Kidney (tissue), 14 donors: ENCODE results near the gene TSPAN32. TPM values are rescaled to one million over a fixed set of nuclear protein-coding genes. Genes with fewer than 3 reads are reported as not detected.

Experiments used
- DNase-seq, 5 donors: peaks; one replicate each; pipeline ENCODE4 v3.0.0-alpha.2; 2013 to 2020
- FAIRE-seq: peaks from 2 replicates; lab custom pipeline; 2012; peaks lifted over from hg19 to GRCh38; lab: Jason Lieb, UNC
- H3K27ac ChIP-seq, 2 donors: one replicate each; pipeline ENCODE4 v1.7.0; 2013; ENCODE audit warnings: low read depth in 2 of 2, low read length in 2 of 2, inconsistent platforms in 1 of 2
- H3K27me3 ChIP-seq: one replicate; pipeline ENCODE4 v1.7.1; 2013; ENCODE audit warnings: low read length, inconsistent platforms; ENCODE audit not compliant: control insufficient read depth, insufficient read depth
- H3K36me3 ChIP-seq, 3 donors: one replicate each; pipeline versions ENCODE4 v1.7.0 to v1.7.1; 2013; ENCODE audit warnings: low read length in 3 of 3, control low read depth in 1 of 3, inconsistent platforms in 1 of 3; ENCODE audit not compliant: insufficient read depth in 3 of 3, control insufficient read depth in 2 of 3
- H3K4me1 ChIP-seq, 3 donors: one replicate each; pipeline versions ENCODE4 v1.7.0 to v1.7.1; 2013; ENCODE audit warnings: low read length in 3 of 3, inconsistent platforms in 1 of 3, low read depth in 1 of 3; ENCODE audit not compliant: control insufficient read depth in 2 of 3, insufficient read depth in 2 of 3
- H3K4me3 ChIP-seq, 3 donors: one replicate each; pipeline versions ENCODE4 v1.7.0 to v1.8.1; 2013; ENCODE audit warnings: low read length in 3 of 3, control low read depth in 1 of 3, inconsistent platforms in 1 of 3
- H3K9ac ChIP-seq, 3 donors: one replicate each; pipeline versions ENCODE4 v1.7.0 to v1.7.1; 2013; ENCODE audit warnings: low read length in 3 of 3, control low read depth in 1 of 3, inconsistent platforms in 1 of 3
- H3K9me3 ChIP-seq, 3 donors: one replicate each; pipeline versions ENCODE4 v1.7.0 to v1.7.1; 2013; ENCODE audit warnings: low read length in 3 of 3, control low read depth in 1 of 3, inconsistent platforms in 1 of 3; ENCODE audit not compliant: control insufficient read depth in 2 of 3, insufficient read depth in 1 of 3
- CTCF ChIP-seq: IDR thresholded peaks from 3 replicates; pipeline ENCODE4 v1.5.1; 2012; ENCODE audit warnings: mild to moderate bottlenecking, moderate library complexity, borderline replicate concordance; ENCODE audit not compliant: insufficient read depth; ENCODE audit errors: extremely low read depth
- intact Hi-C: fragments of 100-400 bp; cut with DNase I; formaldehyde crosslinking; loops from one replicate; pipeline ENCODE4 v1.11.1; 2022
- polyA plus RNA-seq: library from polyadenylated mRNA; stranded (reverse); fragments of 350-450 nt; fragmentation: Illumina TruSeq; extraction: RNeasy Lipid Tissue Mini Kit (QIAGEN cat#74804); gene quantifications from one replicate; pipeline ENCODE4 v1.2.3, GENCODE V29; 2014; ENCODE audit warnings: low read depth, low replicate concordance; ENCODE audit not compliant: insufficient read depth
- total RNA-seq: library from RNA; stranded (reverse); fragmentation: NEBNext Ultra II Directional; extraction: Animal tissue kit (Norgen Biotek cat#: 25700); gene quantifications from one replicate; pipeline ENCODE4 v1.2.1, GENCODE V29; 2021
- donor health status: control.
- donor health status: control.
- donor health status: control.
- donor health status: control.
- donor health status: control.
- donor health status: DM: yes; HTN: yes; CAD: no.
- donor health status: Normal renal cell carcinoma (clear cell type).

TSPAN32 gene
- total and polyA plus RNA-seq, 2 donors from 2014 or later: 0.75 to 6.1 TPM

GRCh38 chr11:2345050-2345449 is 43.2 kb downstream of the TSPAN32 start:
- FAIRE-seq: no peak
- no peak overlapping the region for H3K27ac ChIP-seq

GRCh38 chr11:2346014-2346413 is 44.2 kb downstream of the TSPAN32 start:
- intact Hi-C loops: no loop called here
- no peaks in the 10 kb centered on the region for H3K36me3 ChIP-seq
- H3K4me1 ChIP-seq: no peaks in the 10 kb centered on the region
- no peak overlapping the region for H3K4me3 ChIP-seq
- DNase-seq (no peak), FAIRE-seq (no peak)
- peaks cover 0 to 8% (median 0%) of the 10 kb centered on the region in 3 donors for H3K9me3 ChIP-seq
- no peaks in the 10 kb centered on the region for H3K27me3 ChIP-seq
- no peak for TF ChIP-seq CTCF
- H3K9ac ChIP-seq: no peak overlapping the region
- H3K27ac ChIP-seq: no peak overlapping the region

More at GRCh38 chr11:2345050-2345449, 43.2 kb downstream of the TSPAN32 start:
- no peak for TF ChIP-seq CTCF
- no peaks in the 10 kb centered on the region for H3K36me3 ChIP-seq
- no peak for DNase-seq
- no peaks in the 10 kb centered on the region for H3K27me3 ChIP-seq
- H3K4me3 ChIP-seq: no peak overlapping the region
- intact Hi-C loops: no loop called here
- no peak overlapping the region for H3K9ac ChIP-seq
- no peaks in the 10 kb centered on the region for H3K4me1 ChIP-seq
- peaks cover 0 to 8% (median 0%) of the 10 kb centered on the region in 3 donors for H3K9me3 ChIP-seq

- H3K9me3 ChIP-seq: peaks cover 0 to 8% (median 0%) of the 10 kb centered on the region in 3 donors
- H3K4me3 ChIP-seq: no peak overlapping the region
- FAIRE-seq (no peak), DNase-seq (no peak)
- no peaks in the 10 kb centered on the region for H3K27me3 ChIP-seq
- no peak overlapping the region for H3K9ac ChIP-seq
- H3K4me1 ChIP-seq: no peaks in the 10 kb centered on the region
- intact Hi-C loops: no loop called here
- TF ChIP-seq CTCF: no peak
- H3K36me3 ChIP-seq: no peaks in the 10 kb centered on the region
- no peak overlapping the region for H3K27ac ChIP-seq
Measured at GRCh38 chr11:2346586-2347307, 44.9 kb downstream of the TSPAN32 start.
